ENCODE measurements around the gene WFDC5.
"Not testable (repeated sequence)": the region's sequence is repeated elsewhere in the genome, so short reads cannot be mapped to it uniquely, and the experiment has no call there.

WFDC5 gene, protein sequence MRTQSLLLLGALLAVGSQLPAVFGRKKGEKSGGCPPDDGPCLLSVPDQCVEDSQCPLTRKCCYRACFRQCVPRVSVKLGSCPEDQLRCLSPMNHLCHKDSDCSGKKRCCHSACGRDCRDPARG

DNA sequence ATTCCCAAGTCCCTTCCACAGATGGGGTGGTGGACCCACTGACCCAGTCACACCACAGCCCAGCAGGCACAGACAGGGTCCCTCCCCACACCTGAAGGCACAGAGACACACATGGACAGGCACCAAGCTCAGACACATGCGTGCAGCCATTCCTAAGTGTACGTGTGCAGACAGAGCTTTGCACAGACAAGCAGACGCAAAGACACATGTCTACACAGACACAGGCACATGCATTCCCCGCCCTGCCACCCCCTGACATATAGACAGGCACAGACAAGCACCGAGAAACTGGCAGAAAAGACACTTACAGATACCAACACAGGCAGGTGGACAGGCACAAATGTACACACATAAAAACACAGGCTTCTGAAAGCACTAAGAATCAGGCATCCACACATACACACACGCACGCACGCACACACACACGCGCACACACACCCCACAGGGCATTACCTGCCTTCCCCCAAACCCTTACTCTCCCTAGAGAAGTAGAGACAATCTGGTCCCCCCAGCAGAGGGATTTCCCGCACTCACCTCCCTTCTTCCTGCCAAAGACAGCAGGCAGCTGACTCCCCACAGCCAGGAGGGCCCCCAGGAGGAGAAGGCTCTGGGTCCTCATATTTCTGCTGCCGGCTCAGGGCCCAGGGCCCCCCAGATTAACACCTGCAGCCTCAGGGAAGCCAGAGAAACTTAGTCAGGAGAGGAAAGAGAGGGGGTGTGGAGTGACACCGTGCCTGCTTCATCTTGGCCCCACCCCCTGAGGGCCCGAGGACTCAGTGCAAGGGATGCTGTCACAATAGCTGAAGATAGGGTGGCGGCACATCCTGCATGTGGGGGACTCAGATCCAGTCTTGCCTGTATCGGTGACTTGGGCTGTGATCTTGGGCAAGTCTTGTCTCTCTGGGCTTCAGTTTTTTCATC, at the start of gene WFDC5:
Gene WFDC5, minus strand, starts transcription at position 710 of the 921 bp plus-strand sequence. Its CDS starts 91 bp downstream, at position 619.
- no peak for DNase-seq (ENCODE audit: low read depth in 2 of 2)

DNA sequence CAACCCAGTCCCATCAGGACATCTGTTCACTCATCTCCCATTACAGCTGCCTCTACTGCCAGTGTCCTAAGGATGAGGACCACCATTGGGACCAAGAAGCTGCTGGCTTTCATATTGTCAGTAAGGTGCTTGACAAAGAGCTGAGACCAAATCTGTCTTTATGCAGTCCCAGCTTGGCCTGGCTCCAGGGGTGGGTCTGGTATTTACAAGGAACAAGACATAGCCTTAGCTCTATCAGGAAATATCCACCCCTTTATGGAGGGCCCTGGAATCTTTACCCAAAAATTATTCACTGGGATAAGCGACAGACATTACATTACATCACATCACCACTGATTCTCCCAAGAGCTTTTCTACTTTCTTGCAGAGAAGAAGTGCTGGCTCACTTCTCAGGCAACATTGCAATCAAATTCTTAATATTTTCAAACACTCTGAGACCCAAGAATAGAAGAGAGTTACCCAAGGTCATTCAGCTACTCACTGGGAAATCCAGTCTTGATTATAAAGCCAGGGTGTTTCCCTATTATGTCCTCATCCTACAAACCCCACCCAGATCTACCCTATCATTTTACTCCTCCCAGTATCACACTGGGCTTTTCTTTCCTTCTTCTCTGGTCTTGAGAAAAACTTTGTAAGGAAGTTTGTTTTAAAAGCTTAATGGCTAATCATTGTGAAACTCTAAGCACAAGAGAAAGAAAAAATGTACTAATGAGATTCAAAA, 48.3 kb upstream of the WFDC5 start:
- DNase-seq (ENCODE audit: low read depth in 2 of 2), result no peak

DNA sequence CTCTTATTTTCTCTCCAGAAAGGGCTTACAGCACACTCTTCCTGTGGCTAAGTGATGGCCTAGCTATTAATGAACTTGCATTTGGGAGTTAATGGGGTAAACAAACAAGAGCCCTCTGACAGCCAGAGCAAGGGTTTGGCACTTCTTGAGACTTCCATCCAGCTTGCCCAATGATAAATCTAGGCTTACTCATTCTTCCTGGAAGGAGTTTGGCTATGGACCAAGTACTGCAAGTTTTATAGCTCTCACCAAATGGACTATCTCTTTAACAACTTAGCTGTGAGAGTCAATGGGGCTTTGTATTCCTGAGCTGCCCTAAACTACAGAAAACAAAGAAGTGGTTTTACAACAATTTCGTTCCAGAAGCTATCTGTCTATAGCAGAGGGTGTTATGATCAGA, 43.0 kb upstream of the WFDC5 start:
- DNase-seq (ENCODE audit: low read depth in 2 of 2), result peak; percentile 39 to 44

DNA sequence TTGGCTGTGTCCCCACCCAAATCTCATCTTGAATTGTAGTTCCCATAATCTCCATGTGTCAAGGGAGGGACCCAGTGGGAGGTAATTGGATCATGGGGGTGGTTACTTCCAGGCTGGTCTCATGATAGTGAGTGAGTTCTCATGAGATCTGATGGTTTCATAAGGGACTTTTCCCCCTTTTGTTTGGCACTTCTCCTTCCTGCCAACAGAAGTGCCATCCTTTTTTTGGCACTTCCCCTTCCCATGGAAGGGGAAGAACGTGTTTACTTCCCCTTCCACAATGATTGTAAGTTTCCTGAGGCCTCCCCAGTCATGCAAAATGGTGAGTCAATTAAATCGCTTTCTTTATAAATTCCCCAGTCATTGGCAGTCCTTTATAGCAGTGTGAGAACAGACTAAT, 41.7 kb upstream of the WFDC5 start:
- DNase-seq (ENCODE audit: low read depth in 2 of 2), result no peak

DNA sequence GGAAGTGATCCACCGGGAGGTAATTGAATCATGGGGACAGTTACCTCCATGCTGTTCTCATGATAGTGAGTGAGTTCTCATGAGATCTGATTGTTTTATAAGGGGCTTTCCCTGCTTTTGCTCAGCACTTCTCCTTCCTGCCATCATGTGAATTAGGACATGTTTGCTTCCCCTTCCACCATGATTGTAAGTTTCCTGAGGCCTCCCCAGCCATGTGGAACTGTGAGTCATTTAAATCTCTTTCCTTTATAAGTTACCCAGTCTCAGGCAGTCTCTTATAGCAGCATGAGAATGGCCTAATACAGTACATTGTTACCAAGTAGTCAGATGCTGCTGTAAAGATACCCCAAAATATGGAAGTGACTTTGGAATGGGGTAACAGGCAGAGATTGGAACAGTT, 39.8 kb upstream of the WFDC5 start:
- DNase-seq (ENCODE audit: low read depth in 2 of 2), result not testable (repeated sequence)

DNA sequence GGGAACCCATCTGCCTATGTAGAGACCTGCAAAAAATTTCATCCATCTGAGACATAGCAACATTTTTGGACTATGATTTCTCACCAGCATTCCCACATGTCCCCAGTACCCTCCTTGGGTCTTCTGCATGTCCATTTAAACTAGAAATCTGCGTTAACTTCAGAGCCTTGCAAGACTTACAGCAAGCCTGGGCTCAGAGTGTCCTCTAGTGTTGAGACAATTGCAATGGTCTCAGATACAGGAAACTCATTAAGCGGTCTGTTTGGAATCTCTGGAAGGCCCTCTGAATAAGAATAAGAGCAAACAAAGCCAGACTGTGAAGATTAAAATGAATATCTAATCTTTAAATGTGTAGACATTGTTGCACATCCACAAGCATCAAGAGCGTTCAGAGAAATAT, 39.2 kb upstream of the WFDC5 start:
- no peak for DNase-seq (ENCODE audit: low read depth in 2 of 2)

DNA sequence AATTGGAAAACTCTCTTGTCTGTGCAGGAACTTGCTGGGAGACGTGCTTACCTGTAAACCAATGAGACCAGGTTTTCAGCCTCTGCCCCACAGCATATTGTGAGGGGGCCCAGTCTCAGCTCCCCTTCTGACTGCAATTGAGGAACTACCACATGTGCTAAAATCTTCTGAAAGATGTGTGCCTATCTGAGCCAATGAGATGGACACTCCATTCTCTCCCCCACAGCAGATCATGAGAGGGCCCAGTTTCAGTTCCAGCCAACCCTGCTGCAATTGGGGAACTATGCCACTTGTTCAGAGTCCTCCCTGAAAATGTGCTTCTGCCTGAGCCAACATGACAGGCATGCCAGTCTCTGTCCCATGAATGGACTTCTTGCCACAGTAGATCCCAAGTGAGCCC, 38.8 kb upstream of the WFDC5 start:
- DNase-seq (ENCODE audit: low read depth in 2 of 2), result no peak

DNA sequence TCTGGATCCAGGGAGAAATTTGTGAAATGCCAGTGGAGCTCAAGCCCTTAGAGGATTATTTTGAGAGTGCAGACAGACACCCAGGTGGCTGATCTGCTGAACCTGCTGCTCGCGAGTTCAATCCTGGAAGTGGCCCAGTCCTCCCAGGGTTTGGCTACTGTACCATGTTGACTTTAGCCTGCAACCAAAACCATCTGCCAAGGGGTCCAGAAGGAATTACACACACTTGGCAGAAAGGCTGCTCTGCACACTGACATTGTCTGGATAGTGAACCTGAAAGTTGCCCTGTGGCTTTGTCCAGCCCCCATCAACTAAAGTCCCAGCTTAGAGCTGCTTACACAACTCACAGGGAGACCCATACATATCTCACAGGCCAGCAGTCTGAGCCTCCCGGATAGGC, 38.2 kb upstream of the WFDC5 start:
- no peak for DNase-seq (ENCODE audit: low read depth in 2 of 2)

DNA sequence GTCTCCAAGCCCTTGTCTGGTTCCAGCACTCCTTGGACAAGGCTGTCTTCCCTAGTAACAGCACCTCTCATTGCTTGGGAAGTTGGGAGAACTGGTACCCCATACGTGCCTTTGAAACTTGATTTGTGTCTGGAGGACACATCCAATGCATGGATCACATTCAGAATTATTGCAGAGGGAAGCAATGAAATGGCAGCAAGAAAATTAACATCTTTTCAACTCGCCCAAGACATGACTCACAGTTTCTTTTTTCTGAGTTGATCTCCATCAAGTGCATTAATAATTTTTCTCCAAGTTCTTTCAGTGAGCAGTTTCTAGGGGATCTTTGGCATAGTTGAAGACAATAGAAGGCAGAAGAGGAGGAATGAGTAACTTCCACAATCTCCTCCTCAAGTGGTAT, 37.4 kb upstream of the WFDC5 start:
- DNase-seq (ENCODE audit: low read depth in 2 of 2), result no peak

DNA sequence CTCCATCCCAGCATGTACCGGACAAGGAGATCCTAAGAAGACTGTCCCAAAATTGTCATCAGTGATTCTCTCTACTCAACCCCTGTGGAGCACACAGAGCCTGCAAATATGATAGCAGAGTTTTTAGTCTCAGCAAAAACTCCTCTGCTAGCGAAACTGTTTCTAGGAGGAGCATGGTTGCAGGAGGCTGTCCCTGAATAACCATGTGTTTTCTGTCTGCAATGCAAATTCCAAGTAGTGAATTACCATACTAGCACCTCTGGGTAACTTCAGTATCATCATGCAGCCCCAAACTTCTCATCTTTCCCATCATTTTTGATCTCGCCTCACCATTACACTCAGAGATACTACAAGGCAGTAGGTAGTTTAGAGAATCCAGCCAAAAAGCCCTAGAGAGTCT, 34.1 kb upstream of the WFDC5 start:
- DNase-seq (ENCODE audit: low read depth in 2 of 2), result no peak

DNA sequence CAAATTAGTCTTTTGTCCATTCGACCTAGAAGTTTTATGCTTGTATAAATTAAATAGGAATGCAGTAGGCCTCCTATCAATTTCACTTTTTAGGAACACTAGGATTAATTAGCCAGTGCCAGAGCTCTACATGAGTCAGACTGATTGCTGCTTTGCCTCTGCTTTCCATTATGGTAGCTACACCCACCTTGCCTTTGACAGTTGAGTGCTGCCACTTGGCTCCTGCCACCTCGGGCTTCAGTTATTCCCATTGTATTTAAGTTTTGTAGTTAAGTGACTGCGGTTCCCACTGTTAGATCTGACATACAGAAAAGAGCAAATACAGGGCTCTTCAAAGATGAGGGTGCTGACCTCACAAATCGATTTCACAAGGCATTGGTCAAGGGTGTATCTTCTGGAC, 25.9 kb upstream of the WFDC5 start:
- no peak for DNase-seq (ENCODE audit: low read depth in 2 of 2)

DNA sequence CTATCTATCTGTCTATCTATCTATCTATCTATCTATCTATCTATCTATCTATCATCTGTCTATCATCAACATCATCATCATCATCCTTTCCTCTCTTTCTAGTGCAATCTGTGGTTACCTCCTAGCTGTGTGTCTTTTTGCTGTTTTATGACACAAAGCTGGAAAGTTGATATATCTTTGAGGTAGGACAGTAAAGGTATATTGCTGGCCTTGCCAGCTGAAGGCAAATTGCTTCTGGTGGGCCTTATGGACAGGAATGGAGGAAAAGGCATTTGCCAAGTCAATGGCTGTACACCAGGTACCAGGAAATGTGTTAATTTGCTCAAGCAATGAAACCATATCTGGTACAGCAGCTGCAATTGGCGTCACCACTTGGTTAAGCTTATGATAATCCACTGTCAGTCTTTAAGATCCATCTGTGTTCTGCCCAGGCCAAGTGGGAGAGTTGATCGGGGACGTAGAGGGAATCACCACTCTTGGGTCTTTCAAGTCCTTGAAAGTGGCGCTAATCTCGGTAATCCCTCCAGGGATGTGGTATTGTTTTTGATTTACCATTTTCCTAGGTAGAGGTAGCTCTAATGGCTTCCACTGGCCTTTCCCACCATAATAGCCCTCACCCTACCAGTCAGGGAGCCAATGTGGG, 24.9 kb upstream of the WFDC5 start:
- DNase-seq (ENCODE audit: low read depth in 2 of 2), result not testable (repeated sequence)

DNA sequence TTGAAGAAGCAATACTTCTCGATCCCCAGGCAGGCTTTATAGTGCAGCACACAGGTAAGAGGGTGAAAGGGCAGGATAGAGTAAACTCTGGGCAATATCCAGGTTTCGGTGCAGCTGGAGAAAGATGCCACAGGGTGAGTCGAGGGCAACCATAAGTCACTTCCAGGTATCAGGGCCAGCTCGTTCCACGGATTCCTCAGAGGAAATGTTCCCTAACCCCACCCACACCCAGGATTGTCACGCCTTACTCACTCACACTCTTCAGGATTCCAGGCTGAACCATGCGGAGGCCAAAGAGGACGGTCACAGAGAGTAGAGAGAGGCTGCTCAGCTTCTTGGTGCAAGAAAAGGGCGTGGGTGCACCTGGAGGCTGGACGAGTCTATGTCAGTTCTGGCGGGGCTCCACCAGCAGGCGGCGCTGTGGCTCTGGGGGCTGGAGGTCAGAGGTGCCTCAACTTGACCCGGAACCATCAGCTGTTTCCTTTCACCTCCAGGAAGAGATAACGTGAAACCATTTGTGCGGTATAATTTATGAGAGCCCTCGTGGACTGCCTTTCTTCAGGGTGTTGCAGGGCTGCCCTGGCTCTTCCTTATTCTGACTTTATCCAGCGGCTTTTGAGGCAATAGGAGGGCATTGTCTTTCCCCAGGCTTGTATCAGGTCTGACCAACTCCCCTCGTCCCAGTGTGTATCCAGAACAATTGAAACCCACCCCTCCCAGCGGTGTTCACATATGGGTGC, 23.8 kb upstream of the WFDC5 start:
- no peak for DNase-seq (ENCODE audit: low read depth in 2 of 2)

DNA sequence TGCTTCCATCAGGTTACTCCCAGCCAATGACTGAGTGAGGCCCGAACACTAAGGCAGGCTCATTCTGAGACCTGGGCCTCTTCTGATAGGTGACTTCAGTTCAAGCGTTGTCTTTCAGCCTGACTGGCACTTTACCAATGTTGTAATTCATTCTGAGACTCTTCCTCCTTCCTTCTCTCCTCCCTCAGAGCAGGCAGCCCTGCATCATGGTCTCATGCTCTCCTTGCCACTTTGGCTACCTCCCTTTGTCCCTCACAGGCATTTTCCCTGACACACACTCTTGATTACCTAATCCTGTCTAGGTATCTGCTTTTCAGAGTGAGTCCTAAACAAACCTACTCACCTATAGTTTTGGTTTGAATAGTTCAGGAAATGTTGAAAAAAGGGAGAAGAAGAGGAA, 21.9 kb upstream of the WFDC5 start:
- no peak for DNase-seq (ENCODE audit: low read depth in 2 of 2)

DNA sequence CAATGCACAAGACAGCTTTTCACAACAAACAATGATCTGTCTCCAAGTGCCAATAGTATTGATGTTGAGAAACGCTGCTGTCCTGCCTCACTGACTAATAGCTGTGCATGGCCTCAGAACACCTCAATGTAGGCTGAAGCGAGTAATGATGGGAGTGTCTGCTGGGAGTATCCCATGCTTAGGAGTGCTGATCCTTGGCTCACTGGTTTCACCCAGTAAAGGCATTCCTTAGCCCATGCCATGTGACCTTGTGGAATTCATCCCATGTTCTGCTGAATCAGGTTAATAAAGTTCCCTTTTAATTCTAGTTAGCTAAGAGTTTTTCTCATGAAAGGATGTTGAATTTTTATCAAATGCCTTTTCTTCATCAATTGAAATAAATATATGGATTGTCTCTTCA, 13.1 kb upstream of the WFDC5 start:
- DNase-seq (ENCODE audit: low read depth in 2 of 2), result no peak

DNA sequence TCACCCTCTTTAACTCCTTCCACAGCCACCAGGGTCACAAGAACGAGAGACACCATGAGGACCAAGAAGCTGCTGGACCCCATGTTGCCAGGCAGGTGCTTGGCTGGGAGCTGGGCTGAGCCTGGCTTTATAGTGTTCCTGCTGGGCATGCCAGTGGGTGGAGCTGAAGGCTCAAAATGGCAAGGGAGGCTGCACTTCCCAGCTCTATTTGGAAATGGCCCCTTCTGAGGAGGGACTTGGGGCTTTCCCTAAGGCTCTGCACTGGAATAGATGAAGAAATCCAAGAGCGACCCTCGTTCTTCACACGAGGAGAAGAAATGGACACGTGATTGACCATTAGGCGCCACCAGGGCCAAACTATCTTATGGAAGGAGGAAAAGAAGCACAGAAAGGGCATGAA, 9.4 kb upstream of the WFDC5 start, which contains the start of gene WFDC12:
Gene WFDC12, minus strand, starts transcription at position 101 of the 400 bp plus-strand sequence. Its CDS starts 18 bp downstream, at position 83.
- DNase-seq (ENCODE audit: low read depth in 2 of 2), result no peak

DNA sequence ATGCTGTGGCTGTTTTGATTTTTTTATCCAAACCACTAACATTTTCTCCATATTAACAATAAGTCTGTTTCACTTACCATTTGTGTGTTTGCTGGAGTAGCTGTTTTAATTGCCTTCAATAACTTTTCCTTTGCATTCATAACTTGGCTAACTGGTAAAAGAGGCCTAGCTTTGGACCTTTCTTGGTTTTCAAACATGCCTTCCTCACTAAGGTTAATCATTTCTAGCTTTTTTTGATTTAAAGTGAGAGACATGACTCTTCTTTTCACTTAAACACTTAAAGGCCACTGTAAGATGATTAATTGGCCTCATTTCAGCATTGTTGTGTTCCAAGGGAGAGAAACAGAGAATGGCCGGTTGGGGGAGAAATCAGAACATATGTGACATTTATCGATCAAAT, 6.4 kb upstream of the WFDC5 start:
- DNase-seq (ENCODE audit: low read depth in 2 of 2), result no peak

DNA sequence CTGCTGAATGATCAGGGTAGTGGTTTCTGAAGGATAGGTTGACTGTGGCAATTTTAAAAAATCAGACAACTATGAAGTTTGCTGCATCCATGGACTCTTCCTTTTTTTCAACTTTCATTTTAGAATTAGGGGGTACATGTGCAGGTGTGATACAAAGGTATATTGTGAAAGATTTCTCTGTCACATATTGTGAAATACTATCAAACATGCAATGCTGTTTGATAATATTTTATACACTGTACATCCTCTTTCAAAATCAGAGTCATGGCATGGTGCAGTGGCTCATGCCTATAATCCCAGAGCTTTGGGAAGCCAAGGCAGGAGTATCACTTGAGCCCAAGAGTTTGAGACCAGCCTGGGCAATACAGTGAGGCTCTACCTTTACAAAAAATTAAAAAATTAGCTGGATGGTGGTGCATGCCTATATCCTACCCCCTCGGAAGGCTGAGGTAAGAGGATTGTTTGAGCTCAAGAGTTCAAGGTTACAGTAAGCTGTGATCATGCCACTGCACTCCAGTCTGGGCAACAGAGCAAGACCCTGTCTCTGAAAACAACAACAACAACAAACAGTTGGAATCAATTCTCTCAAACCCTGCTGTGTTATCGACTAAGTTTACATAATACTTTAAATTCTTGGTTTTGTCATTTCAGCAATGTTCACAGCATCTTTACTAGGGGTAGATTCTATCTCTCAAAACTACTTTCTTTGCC, 4.7 kb upstream of the WFDC5 start:
- DNase-seq (ENCODE audit: low read depth in 2 of 2), result no peak

DNA sequence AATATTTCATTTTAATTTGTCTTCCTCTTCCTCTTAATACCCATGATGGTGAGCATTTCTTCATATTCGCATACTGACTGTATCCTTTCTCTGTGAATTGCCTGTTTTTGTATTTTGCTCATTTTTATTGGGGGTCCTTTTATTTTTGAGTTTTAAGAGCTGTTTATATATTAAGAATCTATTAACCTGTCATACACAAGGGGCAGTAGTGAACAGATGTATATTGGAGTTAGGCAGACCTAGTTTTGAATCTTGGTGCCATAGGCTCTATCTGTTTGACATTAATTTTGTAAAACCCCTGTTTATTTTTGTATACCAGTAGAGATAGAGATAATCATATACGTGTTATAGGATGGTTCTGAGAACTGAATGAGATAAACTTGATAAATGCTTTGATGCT, 3.1 kb upstream of the WFDC5 start:
- no peak for DNase-seq (ENCODE audit: low read depth in 2 of 2)

DNA sequence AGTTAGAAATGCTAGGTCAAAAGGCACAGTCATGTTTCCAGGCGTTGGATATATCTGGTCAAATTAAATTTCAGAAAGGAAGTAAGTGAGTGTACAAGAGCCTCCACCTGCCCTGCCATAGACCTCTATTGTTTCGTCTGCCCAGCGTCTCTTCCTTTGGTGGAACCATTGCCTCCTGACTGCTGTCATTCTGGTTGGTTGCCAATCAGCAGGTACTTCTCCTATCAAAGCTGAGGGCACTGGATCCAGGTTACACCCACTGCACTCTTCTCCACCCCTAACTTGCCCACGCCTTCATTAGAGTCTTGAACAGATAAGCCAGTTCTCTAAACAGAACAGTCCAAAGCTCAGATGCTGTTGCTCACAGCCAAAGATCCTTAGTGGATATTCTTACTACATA, 2.6 kb upstream of the WFDC5 start:
- DNase-seq (ENCODE audit: low read depth in 2 of 2), result no peak

DNA sequence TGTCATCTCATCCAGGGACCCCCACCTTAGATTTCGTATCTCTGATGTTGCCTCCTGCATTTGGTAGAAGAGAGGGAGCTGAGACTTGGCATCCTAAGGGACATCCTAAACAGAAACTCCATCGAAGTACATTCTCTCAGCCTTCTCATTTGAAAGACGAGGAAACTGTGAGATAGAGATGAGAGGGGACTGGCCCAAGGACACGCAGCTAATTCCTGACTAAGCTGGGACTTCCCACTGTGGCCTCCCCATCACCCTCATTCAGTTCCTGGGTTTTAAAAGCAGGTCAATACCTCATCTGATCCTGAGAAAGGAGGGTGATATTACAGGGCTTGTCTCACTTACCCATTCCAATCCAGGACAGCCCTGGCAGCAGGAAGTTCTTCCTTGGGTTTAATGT, 855 bp upstream of the WFDC5 start:
- no peak for DNase-seq (ENCODE audit: low read depth in 2 of 2)

All from fibroblast of skin of left biceps (primary cell).